GM21447 (cell line): ENCODE measurements around the gene IL16.
"Not testable (repeated sequence)": the region's sequence is repeated elsewhere in the genome, so short reads cannot be mapped to it uniquely, and the experiment has no call there.

Experiments used
- ATAC-seq: cut with Tn5 transposase; IDR thresholded peaks from one replicate; pipeline ENCODE4 v1.9.1; 2021; ENCODE audit not compliant: unreplicated experiment

Gene IL16

DNA sequence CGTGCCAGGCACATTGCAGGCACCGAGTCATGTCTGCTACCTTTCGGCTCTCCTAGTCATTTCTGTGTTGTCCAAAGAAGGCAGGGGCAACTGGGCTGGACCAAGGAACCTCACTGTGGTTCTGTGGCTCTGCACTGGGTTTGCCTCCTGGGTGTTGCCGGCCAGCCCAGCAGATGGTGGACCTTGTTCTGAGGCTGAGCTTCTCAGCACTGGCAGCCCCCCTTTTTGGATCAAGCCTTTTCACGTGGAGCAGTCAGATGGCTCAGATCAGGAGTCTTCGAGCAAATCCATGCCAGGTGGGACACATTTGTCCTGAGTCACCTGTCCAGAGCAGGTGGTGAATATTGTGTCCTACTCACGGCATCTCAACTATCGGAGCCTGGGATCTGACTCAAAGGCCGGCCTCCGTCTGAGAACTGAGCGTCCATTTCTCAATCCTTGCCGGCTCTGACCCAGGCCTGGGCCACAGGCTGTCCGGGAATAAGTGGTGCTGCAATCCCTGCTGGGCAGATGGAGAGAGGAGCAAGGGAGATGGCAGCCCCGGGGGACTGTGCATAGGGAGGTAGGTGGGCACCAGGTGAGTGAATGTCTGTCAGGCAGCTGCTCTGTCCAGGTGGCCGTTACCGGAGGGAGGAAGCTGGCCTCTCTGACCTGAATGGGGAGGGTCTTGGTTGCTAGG lies at the start of gene IL16:
IL16 (plus strand) TSS at position 304 of the 679 bp plus-strand sequence. CDS start 28,521 bp downstream, outside the sequence.
- ATAC-seq, result no peak

DNA sequence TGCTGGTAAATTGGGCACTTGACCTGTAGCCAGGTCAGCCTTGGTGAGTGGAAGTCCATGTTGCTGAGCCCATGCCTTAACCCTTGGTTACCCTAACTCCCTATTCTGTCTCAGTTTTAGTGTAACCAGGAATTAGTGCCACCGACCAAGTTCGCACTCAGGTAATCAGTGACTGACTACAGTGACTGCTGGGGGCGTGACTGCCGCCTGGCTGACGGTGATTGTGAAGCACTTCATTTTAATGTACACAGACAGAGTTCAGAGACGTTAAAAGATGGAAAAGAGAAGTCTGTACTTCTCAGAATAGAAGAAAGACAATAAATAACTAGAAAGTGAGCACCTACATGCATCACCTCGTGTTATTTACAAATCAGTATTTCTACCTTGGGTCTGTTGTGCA lies 45.3 kb upstream of the IL16 start:
- ATAC-seq, result no peak

- no peak for ATAC-seq
Observed at GRCh38 chr15:81152339-81152738, 44.3 kb upstream of the IL16 start.

DNA sequence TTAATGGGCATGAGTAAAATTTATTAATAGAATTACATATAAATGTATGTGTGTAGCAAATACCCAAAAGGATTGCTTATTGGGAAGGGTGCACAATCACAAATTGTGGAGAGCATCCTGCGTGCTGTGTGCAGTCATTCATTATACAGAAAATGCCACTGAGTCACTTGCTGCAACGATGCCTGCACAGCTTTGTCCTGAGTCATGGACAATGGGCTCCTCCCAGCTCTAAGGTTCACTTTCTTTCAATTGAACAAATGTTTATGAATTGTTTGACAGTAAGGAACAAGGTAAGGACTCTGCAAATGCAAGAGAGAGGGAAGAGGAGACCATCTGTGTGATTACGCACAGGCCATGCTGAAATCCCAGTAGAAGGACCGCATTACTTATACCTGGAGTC lies 43.9 kb upstream of the IL16 start:
- ATAC-seq, result no peak

DNA sequence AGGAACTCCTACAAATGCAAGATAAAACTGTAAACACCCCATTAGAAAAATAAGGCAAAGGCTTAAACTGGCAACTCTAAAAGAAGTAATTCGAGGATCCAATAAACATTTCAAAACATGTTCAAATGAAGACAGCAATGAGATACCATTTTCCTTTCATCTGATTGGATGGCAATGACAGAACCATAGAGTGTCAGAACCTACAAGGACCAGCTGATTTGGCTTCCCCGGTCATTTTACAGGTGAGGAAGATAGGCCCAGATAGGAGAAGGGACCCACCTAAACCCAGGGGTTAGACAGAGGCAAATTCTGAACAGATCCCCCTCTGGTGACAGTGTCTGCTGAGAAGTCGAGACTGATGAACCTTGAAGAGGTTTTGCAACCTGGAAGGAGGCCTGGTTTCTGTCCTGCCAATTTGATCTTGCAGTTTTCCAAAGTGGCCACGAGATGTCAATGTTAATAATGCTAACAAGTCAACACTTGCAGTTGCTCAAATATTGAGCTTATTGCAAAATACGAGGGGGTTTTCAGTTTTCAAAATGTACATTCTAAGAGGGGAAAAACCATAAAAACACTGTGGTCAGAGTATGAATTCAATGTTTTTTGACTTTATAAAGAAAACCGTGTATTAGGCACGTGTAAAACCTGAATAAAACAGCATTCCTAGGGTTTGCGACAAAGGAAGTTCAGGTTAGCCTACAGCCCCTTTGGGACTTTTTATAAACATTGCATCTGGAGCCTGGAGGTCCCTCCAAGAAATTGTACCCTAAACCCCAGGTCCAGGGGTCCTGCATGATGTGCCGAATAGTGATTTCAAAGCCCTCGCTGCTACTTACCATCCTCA lies 41.1 kb upstream of the IL16 start:
- ATAC-seq, result no peak

DNA sequence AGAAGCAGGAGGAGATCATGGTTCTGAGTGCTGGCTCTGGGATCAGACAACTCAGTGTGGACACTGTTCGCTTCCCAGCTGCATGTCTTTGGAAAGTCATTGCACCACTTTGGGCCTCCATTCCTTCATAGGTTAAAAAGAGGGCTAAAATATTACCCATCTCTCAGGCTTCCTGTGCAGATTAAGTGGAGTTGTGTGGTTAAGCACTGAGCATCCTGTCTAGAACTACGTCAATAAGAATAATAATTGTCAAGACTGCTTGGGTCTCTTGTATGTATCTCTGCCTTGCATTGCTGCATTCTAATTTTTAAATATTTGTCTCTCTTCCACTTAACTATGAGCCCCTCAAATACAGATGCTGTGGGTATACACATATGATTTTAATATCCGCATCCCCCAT lies 40.4 kb upstream of the IL16 start:
- no peak for ATAC-seq

DNA sequence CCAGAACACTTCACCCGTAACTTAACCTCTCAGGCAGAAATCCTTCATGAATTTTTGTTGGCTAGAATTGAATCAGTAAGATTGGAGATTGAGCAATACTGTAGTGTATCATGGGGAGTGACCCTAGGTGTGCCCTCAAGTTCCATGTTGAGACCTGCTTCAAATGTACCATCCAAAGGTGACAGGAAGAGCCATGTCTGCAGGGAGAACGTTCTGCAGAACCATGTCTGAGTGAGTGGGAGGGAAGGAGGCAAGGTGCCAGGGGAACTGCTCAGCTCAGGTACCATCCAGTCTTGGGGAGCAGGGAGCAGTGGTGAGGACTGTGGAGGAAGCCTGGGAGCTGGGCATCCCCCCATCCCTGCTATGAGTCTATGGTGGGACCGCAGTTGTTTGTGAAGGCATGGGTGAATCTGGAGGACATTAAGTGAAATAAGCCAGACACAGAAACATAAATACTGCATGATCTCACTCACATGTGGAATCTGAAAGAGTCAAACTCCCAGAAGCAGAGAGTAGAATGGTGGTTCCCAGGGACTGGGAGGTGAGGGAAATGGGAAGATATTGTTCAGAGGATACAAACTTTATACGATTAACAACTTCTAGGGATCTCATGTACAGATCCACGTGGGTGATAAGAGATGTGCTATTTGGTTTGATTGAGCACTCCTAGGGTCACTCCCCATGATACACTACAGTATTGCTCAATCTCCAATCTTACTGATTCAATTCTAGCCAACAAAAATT lies 39.3 kb upstream of the IL16 start:
- ATAC-seq, result no peak

GRCh38 chr15:81157939-81158223 lies 38.8 kb upstream of the IL16 start:
- ATAC-seq, result no peak

DNA sequence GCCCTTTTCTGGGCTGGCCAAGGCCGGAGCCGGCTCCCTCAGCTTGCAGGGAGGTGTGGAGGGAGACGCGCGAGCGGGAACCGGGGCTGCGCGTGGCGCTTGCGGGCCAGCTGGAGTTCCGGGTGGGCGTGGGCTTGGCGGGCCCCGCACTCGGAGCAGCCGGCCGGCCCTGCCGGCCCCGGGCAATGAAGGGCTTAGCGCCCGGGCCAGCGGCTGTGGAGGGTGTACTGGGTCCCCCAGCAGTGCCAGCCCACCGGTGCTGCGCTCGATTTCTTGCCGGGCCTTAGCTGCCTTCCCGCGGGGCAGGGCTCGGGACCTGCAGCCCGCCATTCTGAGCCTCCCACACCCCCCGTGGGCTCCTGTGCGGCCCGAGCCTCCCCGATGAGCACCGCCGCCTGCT lies 38.1 kb upstream of the IL16 start:
- not testable (repeated sequence) for ATAC-seq

- ATAC-seq, result no peak
Observed at GRCh38 chr15:81160312-81161159, 36.1 kb upstream of the IL16 start.

- ATAC-seq, result no peak
Observed at GRCh38 chr15:81161160-81161673, 35.5 kb upstream of the IL16 start.

GRCh38 chr15:81161851-81162250 lies 34.8 kb upstream of the IL16 start:
- ATAC-seq, result no peak

DNA sequence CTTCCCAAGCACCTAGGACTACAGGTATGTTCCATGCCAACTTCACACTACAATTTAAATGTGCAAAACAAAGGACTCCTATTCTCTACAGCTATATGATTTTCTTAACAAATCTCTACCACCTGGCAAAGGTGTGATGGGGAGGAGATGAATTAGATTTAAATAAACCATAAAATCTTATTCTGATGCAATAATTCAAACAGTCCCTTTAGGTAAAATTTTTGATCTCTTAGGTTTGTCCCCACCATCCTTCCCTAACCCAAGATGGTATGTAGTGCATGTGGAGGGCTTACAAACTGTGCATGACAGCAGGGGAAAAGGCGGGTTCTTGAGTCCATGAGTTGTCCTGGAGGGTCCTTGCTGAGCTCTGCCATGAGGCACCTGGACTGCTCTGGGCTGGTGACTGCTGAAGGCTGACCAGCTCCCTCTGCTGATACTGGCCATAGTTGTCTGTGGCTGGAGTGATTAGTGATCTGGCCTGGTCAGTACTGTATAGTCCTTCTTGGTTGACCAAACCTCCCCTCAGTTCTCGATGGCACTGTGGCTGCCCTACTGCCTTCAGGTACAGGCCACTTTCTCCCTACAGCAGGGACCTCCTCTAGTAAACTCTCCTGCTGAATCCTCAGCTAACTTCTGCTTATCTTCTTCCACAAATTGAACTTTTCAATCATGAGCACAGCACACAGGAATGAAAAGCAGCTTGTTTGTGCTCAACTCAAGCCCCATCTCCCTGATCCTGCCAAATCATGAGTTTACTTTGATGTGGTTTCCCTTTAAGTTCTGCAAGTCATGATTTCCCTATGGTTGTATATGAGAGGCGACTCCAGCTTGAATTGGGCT lies 32.5 kb upstream of the IL16 start:
- no peak for ATAC-seq

- no peak for ATAC-seq
Observed at GRCh38 chr15:81165535-81165934, 31.1 kb upstream of the IL16 start.

GRCh38 chr15:81166636-81167305 lies 29.9 kb upstream of the IL16 start:
- ATAC-seq, result no peak

- ATAC-seq, result no peak
Observed at GRCh38 chr15:81168131-81168526, 28.6 kb upstream of the IL16 start.

DNA sequence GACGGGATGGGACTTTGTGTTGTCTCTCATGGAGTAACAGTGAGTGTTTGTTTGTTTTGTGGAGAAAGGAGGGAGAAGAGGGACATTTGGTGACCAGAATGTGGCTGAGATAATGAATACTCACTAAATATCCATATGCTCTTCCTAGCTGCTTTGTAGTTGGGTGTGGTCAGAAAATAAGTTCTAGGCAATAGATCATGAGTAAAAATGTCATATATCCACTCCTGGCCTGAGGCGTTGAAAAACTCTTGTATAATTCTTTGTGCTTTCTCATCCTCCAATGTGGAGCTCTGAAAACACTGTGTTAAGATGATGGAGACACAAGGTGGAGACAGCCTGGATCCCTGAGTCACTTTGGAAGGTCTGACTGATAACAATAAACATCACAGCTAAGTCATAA lies 28.0 kb upstream of the IL16 start:
- ATAC-seq, result no peak

DNA sequence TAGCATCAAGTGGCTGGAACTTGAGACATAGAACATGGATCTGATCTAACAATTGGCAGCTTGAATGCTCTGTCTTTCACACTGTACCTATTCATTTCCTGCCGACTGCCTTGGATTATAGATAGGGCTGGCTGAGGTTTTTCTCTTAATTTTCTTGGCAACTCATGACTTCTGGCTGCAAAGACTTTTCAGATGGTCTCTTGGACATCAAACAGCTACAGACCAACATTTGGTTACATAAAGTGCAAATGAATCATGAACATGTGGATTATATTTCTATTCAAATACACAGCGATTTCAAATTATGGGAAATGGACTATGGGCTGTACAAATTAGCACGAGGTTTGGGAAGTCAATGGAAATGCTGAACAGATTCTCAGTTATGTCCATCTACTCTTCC lies 26.2 kb upstream of the IL16 start:
- ATAC-seq, result no peak

DNA sequence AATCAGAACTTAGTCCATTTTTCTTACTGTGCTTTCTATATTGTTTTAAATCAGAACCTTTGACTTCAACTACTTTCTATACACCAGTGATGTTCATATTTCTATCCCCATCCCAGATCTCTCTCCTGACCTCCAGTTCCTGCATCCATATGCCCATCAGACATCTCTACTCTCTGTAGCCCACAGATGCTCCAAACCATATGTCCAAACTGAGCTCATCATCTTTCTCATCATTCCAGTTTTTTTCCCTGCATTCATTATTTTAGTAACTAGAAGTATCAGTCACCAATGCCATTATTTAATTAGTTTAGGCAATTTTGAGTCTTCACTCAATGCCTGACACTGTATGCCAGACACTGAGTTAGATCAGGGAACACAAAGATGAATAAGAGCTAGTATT lies 25.4 kb upstream of the IL16 start:
- no peak for ATAC-seq
